NCI-H128 (cell line): ENCODE measurements around the gene SAMD14.

ENCODE experiments used
- DNase-seq: peaks from one replicate; lab custom pipeline; 2025; ENCODE audit not compliant: unreplicated experiment; lab: John Stamatoyannopoulos, UW

SAMD14 gene

GRCh38 chr17:50097926-50098325, 32.0 kb downstream of the SAMD14 start:
- DNase-seq, result no peak

DNA sequence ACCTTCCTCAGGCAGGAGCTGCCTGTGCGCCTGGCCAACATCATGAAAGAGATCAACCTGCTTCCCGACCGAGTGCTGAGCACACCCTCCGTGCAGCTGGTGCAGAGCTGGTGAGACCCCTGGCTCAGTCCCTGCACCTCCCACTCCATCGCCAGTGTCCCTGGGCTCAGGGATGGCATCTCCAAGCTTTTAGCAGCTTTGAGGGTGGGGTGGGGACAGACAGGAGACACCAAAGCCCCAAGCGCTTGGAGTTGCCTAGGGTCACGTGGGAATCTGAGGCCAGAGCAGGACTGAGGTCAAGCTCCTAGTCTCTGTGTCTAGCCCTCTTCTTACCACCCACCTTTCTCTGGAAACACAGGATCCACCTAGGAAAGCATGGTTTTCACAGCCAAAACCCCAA, 32.5 kb downstream of the SAMD14 start:
- no peak for DNase-seq

GRCh38 chr17:50096758-50097157, 33.2 kb downstream of the SAMD14 start:
- DNase-seq, result no peak

GRCh38 chr17:50096092-50096491, 33.9 kb downstream of the SAMD14 start:
- no peak for DNase-seq

DNA sequence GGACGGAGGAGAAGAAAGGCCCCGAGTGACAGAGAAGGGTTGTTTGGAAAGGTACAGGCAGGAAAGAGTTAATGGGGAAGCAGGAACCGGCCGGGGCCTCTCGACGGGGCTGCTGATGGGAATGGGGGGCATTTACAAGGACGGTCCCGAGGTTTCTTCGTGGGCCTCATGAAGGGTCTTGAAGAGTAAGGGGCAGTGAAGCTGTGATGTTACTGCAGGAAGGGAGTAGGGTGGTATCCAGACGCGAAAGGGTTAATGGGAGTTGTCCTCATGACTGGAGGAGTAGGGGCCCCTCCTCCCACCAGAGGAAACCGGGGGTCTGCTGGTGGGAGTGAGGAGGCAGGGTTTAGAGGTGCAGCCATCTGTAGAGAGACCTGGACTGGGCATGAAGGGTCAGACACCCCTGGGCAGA, 34.3 kb downstream of the SAMD14 start:
- no peak for DNase-seq

GRCh38 chr17:50094753-50095619, 35.0 kb downstream of the SAMD14 start, which contains the start of gene PDK2:
TSS of gene PDK2 (plus strand) at chr17:50095351. CDS start at chr17:50095436, 85 bp downstream.
- peak; percentile 72 for DNase-seq

GRCh38 chr17:50094243-50094752, 35.7 kb downstream of the SAMD14 start:
- peak; percentile 85 for DNase-seq

GRCh38 chr17:50093807-50094206, 36.2 kb downstream of the SAMD14 start:
- no peak for DNase-seq

DNA sequence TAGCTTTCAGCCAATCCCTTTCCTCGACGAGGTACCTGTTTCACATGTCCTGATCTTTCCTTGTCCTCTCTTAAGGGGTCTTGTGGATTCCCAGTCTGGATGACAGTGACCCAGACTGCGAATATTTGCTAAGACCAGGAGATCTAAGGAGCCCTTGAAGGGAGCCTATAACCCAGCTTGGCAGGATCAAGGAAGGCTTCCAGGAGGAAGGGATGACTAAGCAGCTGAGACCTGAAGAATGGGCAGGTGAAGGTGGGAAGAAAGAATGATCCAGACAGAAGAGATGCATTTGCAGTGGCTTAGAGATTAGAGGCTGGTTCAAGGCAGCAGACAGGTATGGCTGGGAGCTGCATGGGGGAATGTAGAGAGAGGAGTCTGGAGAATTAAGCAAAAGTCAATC, 36.7 kb downstream of the SAMD14 start:
- DNase-seq, result no peak

GRCh38 chr17:50091918-50092285, 38.1 kb downstream of the SAMD14 start:
- DNase-seq, result no peak

GRCh38 chr17:50090971-50091917, 38.7 kb downstream of the SAMD14 start:
- DNase-seq, result no peak

DNA sequence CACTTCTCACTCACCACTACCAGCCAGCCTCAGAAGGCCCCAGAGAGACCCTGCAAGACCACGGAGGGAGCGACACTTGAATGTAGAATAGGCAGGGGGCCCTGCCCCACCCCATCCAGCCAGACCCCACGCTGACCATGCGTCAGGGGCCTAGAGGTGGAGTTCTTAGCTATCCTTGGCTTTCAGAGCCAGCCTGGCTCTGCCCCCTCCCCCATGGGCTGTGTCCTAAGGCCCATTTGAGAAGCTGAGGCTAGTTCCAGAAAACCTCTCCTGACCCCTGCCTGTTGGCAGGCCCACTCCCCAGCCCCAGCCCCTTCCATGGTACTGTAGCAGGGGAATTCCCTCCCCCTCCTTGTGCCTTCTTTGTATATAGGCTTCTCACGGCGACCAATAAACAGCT, 39.9 kb downstream of the SAMD14 start:
- DNase-seq, result no peak

DNA sequence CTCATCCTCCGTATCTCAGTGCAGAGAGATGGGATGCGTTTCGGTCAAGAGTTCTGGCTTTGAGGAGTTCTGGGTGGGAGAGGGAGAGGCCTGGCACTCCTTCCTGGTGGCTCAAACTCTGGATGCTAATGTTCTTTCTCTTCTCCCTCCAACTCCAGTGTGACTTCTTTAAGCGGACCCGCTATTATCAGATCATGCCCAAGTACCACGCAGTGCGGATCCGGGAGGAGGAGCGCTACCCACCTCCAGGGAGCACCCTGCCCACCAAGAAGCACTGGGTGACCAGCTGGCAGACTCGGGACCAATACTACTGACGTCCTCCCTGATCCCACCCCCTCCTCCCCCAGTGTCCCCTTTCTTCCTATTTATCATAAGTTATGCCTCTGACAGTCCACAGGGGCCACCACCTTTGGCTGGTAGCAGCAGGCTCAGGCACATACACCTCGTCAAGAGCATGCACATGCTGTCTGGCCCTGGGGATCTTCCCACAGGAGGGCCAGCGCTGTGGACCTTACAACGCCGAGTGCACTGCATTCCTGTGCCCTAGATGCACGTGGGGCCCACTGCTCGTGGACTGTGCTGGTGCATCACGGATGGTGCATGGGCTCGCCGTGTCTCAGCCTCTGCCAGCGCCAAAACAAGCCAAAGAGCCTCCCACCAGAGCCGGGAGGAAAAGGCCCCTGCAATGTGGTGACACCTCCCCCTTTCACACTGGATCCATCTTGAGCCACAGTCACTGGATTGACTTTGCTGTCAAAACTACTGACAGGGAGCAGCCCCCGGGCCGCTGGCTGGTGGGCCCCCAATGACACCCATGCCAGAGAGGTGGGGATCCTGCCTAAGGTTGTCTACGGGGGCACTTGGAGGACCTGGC, 40.8 kb downstream of the SAMD14 start:
- no peak for DNase-seq

- DNase-seq, result no peak
These were observed 42.0 kb downstream of the SAMD14 start for GRCh38 chr17:50087912-50088405.

DNA sequence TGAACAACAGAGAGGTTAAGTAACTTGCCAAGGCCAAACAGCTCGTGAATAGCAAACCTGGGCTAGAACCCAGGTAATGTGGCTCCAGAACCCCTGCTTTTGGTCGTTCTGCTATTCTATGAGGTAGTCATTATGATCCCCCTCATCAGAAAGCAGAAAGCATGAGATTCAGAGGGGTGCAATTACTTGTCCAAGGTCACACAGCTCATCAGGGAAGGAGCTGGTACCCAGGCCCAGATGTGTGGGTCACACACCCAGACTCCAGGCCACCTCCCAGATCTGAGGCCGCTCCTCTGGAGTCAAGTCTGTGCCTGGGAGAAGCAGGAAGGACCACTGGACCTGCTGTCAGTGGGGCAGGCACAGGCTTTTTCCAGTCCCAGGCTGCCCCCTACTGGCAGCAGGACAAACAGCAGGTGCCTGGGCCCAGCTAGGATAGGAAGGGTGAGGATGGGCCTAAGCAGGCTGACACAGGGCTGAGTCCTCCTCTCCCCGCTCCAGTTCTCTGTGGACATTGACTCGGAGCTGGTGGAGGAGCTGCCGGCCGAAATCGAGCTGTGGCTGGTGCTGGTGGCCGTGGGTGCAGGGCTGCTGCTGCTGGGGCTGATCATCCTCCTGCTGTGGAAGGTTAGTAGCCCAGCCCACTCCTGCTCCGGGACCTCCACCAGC, 42.6 kb downstream of the SAMD14 start:
- DNase-seq, result no peak

GRCh38 chr17:50081757-50082156, 48.2 kb downstream of the SAMD14 start:
- no peak for DNase-seq

DNA sequence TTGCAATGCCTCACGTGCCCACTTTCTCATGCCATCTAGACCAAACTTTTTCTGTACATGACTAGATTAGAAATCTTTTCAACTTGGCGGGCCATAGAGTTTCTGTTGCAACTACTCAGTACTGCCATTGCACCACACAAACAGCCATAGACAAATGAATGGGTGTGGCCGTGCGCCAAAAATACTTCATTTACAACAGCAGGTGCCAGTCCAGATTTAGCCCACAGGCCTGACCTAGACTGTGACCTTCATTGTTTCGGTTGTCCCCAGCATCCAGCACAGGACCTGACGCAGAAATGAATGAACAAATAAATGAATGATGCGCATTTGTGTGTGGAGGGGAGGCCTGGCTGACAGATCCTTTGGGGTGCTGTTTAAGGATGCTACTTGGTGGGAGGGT, 49.1 kb downstream of the SAMD14 start:
- no peak for DNase-seq

- DNase-seq, result no peak
These were observed 49.9 kb downstream of the SAMD14 start for GRCh38 chr17:50080096-50080480.

DNA sequence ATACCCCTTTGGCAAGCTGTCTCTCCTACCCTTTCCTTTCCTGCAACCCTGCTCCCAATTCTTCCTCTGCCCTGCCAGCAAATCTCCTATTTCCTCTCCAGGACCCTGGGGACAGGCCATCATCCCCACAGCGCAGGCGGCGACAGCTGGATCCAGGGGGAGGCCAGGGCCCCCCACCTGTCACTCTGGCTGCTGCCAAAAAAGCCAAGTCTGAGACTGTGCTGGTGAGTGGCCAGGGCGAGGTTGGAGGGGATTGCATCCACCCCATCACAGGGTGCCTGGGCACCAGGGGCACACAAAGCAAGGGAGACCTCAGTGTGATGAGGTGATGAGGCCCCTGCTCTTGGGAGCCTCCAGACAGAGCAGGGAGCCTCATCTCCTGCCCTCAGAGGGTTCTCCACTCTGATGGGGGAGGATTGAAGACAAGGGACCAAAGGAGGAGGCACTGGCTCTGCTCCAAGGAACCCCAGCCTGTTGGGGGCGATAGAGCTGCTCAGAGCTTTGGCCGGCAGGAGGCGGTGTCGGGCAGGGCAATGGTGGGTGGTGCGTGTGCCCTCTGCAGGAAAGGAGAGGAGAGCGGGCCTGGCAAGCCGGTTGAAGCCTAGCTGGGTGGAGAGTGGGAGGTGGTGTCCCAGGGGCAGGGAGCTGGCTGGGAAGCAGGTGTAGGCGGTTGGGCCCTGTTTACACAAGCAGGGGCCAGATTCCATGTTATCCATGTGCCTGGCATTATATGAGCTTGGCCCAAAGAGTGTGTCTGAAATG, 50.4 kb downstream of the SAMD14 start:
- no peak for DNase-seq
